Measurements from ENCODE around the gene NEO1. TPM values are rescaled to one million over a fixed set of nuclear protein-coding genes. Genes with fewer than 3 reads are reported as not detected.

The NEO1 gene
- polyA plus RNA-seq, 1 of the 3 experiments (the other 2 are of a cell fraction), result 13.1 TPM

GRCh38 chr15:73026511-73027054 is 25.7 kb upstream of the NEO1 start:
- no peak overlapping the region for H3K4me3 ChIP-seq (ENCODE audit: low read depth in 2 of 2, low read length in 1 of 2)
- POLR2A ChIA-PET, result no interaction called here
- no peaks in the 10 kb centered on the region for H3K79me2 ChIP-seq (ENCODE audit: insufficient read depth)
- H4K20me1 ChIP-seq (ENCODE audit: insufficient read depth), result no peaks in the 10 kb centered on the region
- no peaks in the 10 kb centered on the region for H3K36me3 ChIP-seq (replicated peaks in 1 of 2; ENCODE audit: control insufficient read depth in 1 of 2, insufficient read depth in 2 of 2, low read length in 1 of 2)
- peaks cover 5% of the 10 kb centered on the region; the same call in 1 of the 2 replicates for H3K27me3 ChIP-seq (ENCODE audit: insufficient read depth)
- no peak overlapping the region for H2AFZ ChIP-seq (ENCODE audit: low read depth)
- H3K9me2 ChIP-seq, result no peaks in the 10 kb centered on the region
- no peak for TF ChIP-seq FOXJ3 (CRISPR knock-in tag; IDR thresholded peaks at IDR 0.05)
- no peak for TF ChIP-seq TAF1 (IDR thresholded peaks at IDR 0.05; ENCODE audit: borderline replicate concordance, low read depth, low read length)
- no peak for TF ChIP-seq USF2 (IDR thresholded peaks at IDR 0.05; ENCODE audit: borderline replicate concordance, low read depth, low read length)
- no peak for TF ChIP-seq FOSL2 (IDR thresholded peaks at IDR 0.05; ENCODE audit: borderline replicate concordance, low read depth)
- no peak for TF ChIP-seq NFIC (IDR thresholded peaks at IDR 0.05; ENCODE audit: borderline replicate concordance)
- no peak for TF ChIP-seq ELF1 (IDR thresholded peaks at IDR 0.05)
- H3K9me3 ChIP-seq, result no peaks in the 10 kb centered on the region
- no peak for DNase-seq
- CTCF ChIA-PET, result no interaction called here
- no peak overlapping the region for H3K27ac ChIP-seq (ENCODE audit: low read depth in 2 of 2, low read length in 1 of 2)
- no peaks in the 10 kb centered on the region for H3F3A ChIP-seq (replicated peaks; ENCODE audit: insufficient read depth)
- H3K9ac ChIP-seq, result no peak overlapping the region
- 49% methylated on average over 3 of the region's 4 CpGs for WGBS (ENCODE audit: low lambda C conversion rate)
- H3K4me1 ChIP-seq (ENCODE audit: control insufficient read depth in 1 of 2, insufficient read depth in 2 of 2, low read depth in 1 of 2, low read length in 1 of 2), result no peaks in the 10 kb centered on the region; a peak in 1 of 4 replicates
- H3K4me2 ChIP-seq, result no peak overlapping the region

- Histone ChIP-seq H3K27me3 (ENCODE audit: insufficient read depth) (peaks cover 5% of the 10 kb centered on the region; the same call in 1 of the 2 replicates), H3K27ac (ENCODE audit: low read depth in 2 of 2, low read length in 1 of 2) (no peak overlapping the region), H3K9me3 (no peaks in the 10 kb centered on the region), H3K79me2 (ENCODE audit: insufficient read depth) (no peaks in the 10 kb centered on the region), H2AFZ (ENCODE audit: low read depth) (no peak overlapping the region), H4K20me1 (ENCODE audit: insufficient read depth) (no peaks in the 10 kb centered on the region), H3K4me2 (no peak overlapping the region), H3K4me1 (ENCODE audit: control insufficient read depth in 1 of 2, insufficient read depth in 2 of 2, low read depth in 1 of 2, low read length in 1 of 2) (no peaks in the 10 kb centered on the region), H3F3A (replicated peaks; ENCODE audit: insufficient read depth) (no peaks in the 10 kb centered on the region), H3K36me3 (replicated peaks in 1 of 2; ENCODE audit: control insufficient read depth in 1 of 2, insufficient read depth in 2 of 2, low read length in 1 of 2) (no peaks in the 10 kb centered on the region), H3K9ac (no peak overlapping the region), H3K4me3 (ENCODE audit: low read depth in 2 of 2, low read length in 1 of 2) (no peak overlapping the region), H3K9me2 (no peaks in the 10 kb centered on the region)
- 82% methylated on average over 6 of the region's 6 CpGs for WGBS (ENCODE audit: low lambda C conversion rate)
- no peak for DNase-seq
- CTCF ChIA-PET, result no interaction called here
- POLR2A ChIA-PET, result no interaction called here
- no peak for TF ChIP-seq GATA2 (CRISPR knock-in tag; IDR thresholded peaks at IDR 0.05)
- TF ChIP-seq MXI1 (IDR thresholded peaks at IDR 0.05; ENCODE audit: low read depth, low read length), result no peak
- no peak for TF ChIP-seq SMC3 (IDR thresholded peaks at IDR 0.05; ENCODE audit: low read depth, low read length)
- no peak for TF ChIP-seq FOXJ3 (CRISPR knock-in tag; IDR thresholded peaks at IDR 0.05)
- TF ChIP-seq CHD2 (IDR thresholded peaks at IDR 0.05; ENCODE audit: low read length, partially characterized antibody), result no peak
- TF ChIP-seq TAF1 (IDR thresholded peaks at IDR 0.05; ENCODE audit: borderline replicate concordance, low read depth, low read length), result no peak
- no peak for TF ChIP-seq PBX3 (IDR thresholded peaks at IDR 0.05)
- no peak for TF ChIP-seq GABPA (IDR thresholded peaks at IDR 0.05; ENCODE audit: low read depth)
- TF ChIP-seq REST (IDR thresholded peaks at IDR 0.05; ENCODE audit: low read depth, low read length), result no peak
- TF ChIP-seq MAX (IDR thresholded peaks at IDR 0.05; ENCODE audit: low read depth), result no peak
- no peak for TF ChIP-seq ZBTB33 (IDR thresholded peaks at IDR 0.05; ENCODE audit: borderline replicate concordance, low read depth)
- TF ChIP-seq JUND (IDR thresholded peaks at IDR 0.05), result no peak
- TF ChIP-seq FOXM1 (IDR thresholded peaks at IDR 0.05; ENCODE audit: low read depth), result no peak
Observed at GRCh38 chr15:73028031-73028430, 24.2 kb upstream of the NEO1 start.
